ENCODE data around the gene VN1R5.

VN1R5 gene

DNA sequence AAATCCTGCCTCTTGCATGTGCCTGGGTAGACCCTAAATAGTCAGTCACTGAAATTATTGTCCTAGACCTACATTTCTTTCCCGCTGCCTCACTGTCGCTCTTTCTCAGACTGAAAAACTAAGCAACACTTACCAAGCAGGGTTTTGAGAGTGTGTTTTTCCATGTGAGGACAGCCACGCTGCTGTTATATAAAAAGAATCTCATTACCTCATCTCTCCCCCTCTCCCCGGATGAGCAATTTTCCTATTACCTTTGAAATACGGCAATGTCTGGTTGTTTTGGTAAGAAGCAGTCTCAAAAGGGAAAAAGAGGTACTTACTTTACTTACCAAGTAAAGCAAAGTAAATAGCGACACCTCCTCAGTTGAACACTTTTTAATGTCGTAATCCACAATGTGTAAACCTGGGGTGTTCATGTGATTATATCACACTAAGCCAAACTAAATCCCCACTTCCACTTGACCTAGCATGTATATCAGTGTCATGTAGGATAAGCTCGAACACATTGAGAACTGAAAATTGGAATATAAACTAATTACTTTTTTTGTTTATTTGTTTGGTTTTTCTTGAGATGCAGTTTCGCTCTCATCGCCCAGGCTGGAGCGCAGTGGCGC is 12.2 kb upstream of the VN1R5 start:
- no peak overlapping the region for H3K4me3 ChIP-seq (ENCODE audit: low read depth, low read length)
- no peak for DNase-seq (ENCODE audit: low read depth)
- TF ChIP-seq, protein P1, sequence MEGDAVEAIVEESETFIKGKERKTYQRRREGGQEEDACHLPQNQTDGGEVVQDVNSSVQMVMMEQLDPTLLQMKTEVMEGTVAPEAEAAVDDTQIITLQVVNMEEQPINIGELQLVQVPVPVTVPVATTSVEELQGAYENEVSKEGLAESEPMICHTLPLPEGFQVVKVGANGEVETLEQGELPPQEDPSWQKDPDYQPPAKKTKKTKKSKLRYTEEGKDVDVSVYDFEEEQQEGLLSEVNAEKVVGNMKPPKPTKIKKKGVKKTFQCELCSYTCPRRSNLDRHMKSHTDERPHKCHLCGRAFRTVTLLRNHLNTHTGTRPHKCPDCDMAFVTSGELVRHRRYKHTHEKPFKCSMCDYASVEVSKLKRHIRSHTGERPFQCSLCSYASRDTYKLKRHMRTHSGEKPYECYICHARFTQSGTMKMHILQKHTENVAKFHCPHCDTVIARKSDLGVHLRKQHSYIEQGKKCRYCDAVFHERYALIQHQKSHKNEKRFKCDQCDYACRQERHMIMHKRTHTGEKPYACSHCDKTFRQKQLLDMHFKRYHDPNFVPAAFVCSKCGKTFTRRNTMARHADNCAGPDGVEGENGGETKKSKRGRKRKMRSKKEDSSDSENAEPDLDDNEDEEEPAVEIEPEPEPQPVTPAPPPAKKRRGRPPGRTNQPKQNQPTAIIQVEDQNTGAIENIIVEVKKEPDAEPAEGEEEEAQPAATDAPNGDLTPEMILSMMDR (IDR thresholded peaks at IDR 0.05; ENCODE audit: control insufficient read depth, extremely low read depth, insufficient read depth) = no peak

DNA sequence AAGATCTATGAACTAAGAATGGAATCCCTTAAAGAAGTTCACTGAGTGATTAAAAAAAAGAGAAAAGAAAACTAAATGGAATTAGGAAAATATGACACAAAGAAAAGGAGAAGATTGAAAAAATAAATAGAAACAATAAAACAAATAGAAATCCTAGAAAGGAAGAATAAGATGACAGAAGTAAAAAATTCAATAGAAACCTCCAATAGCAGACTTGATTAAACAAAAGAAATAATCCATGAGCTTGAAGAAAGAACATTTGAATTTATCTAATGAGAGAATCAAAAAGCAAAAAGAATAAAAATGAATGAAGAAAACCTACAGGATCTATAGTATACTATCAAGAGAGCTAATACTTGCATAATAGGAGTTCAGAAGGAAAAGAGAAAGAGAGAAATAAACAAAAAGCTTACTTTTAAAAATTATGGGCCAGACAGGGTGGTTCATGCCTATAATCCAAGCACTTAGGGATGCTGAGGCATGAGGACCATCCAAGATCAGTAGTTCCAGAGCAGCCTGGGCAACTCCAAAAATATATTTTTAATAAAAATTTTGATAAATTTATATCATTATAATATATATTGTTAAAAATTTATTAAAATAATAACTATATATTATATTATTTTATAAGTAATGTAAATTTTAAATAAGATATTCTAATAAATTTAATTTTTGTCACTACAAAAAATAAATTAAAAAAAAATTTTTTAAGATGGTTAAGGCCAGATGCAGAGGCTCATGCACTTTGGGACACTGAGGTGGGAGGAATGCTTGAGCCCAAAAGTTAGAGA is 9.4 kb upstream of the VN1R5 start:
- no peak for DNase-seq (ENCODE audit: low read depth)
- H3K4me3 ChIP-seq (ENCODE audit: low read depth, low read length) = no peak overlapping the region
- TF ChIP-seq, protein P1 (IDR thresholded peaks at IDR 0.05; ENCODE audit: control insufficient read depth, extremely low read depth, insufficient read depth) = no peak

DNA sequence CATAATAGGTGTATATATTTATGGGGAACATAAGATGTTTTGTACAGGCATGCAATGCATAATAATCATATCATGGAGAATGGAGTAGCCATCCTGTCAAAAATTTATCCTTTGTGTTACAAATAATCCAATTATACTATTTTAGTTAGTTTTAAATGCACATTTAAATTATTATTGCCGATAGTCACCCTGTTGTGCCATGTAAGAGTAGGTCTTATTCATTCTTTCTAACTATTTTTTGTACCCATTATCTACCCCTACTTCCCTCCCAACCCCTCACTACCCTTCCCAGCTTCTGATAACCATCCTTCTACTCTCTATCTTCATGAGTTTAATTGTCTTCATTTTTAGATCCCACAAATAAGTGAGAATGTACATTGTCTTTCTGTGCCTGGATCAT is 8.3 kb upstream of the VN1R5 start:
- H3K4me3 ChIP-seq (ENCODE audit: low read depth, low read length) = no peak overlapping the region
- no peak for DNase-seq (ENCODE audit: low read depth)
- TF ChIP-seq, protein P1 (IDR thresholded peaks at IDR 0.05; ENCODE audit: control insufficient read depth, extremely low read depth, insufficient read depth) = no peak

DNA sequence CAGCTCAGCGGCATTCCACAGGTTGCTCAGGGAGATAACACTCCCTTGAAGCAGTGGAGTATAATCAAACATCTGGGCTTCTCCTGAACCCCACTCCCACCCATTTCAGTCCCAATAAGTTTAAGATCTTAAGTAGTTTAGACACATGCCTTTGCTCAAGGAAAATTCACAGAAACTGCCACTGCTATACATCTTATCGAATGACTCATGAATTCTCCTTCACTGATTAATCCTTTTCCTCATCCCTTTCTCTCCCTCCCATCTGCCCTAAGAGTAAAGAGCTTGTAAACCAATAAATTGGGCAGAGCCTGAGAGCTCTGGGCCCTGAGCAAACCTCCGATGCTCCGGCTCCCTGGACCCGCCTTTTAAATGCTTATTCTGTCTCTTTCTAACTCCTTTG is 10.2 kb downstream of the VN1R5 start:
- H3K4me3 ChIP-seq (ENCODE audit: low read depth, low read length) = no peak overlapping the region
- TF ChIP-seq, protein P1 (IDR thresholded peaks at IDR 0.05; ENCODE audit: control insufficient read depth, extremely low read depth, insufficient read depth) = no peak
- DNase-seq (ENCODE audit: low read depth) = no peak

DNA sequence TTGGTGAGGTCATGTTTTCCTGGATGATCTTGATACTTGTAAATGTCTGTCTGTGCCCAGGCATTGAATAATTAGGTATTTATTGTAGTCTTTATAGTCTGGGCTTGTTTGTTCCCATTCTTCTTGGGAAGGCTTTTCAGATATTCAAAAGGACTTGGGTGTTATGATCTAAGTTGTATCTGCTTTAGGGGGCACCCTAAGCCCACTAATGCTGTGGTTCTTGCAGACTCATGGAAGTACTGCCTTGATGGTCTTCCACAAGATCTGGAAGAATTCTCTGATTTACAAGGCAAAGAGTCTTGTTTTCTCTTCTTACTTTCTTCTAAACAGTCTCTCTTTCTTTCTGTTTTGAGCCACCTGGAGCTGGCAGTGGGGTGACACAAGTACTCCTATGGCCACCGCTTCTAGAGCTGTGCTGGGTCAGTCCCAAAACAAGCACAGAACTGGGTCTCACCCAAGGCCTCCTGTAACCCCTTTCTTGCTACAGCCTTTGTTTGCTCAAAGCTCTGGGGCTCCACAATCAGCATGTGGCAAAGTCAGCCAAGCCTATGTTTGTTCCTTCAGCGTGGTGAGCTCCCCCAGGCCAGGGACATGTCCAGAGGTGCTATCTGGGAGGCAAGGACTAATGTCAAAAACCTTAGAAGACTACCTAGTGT is 12.6 kb downstream of the VN1R5 start:
- TF ChIP-seq, protein P1 (IDR thresholded peaks at IDR 0.05; ENCODE audit: control insufficient read depth, extremely low read depth, insufficient read depth) = no peak
- no peak for DNase-seq (ENCODE audit: low read depth)
- no peak overlapping the region for H3K4me3 ChIP-seq (ENCODE audit: low read depth, low read length)

DNA sequence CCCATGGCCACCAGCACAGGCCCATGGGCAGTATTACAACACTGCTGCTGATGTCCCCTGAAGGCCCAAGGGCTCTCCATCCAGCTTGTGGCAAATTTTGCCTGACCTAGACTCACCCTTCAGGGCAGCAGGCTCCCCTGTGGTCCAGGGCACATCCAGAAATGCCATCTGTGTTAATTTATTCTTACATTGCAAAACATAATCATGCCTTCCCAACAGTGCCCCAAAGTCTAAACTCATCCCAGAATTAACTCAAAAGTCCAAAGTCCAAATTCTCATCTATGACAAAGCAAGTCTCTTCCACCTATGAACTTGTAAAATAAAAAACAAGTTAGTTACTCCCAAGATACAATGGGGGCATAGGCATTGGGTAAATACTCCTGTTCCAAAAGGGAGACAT is 13.3 kb downstream of the VN1R5 start:
- DNase-seq (ENCODE audit: low read depth) = no peak
- no peak overlapping the region for H3K4me3 ChIP-seq (ENCODE audit: low read depth, low read length)
- TF ChIP-seq, protein P1 (IDR thresholded peaks at IDR 0.05; ENCODE audit: control insufficient read depth, extremely low read depth, insufficient read depth) = no peak
